Prostate gland (tissue), 2 donors: ENCODE results near the gene CLCA4. TPM values are rescaled to one million over a fixed set of nuclear protein-coding genes. Genes with fewer than 3 reads are reported as not detected.

Experiments
- DNase-seq: peaks from one replicate; pipeline ENCODE4 v3.0.0-alpha.2; 2019; ENCODE audit warnings: low spot score
- H3K27ac ChIP-seq, 2 donors: fragments of 200-600 bp; sonication (generic); 2 replicates each; pipeline ENCODE4 v1.5.1; 2017 to 2019
- H3K27me3 ChIP-seq: fragments of 200-600 bp; sonication (generic); replicated peaks from 2 replicates; pipeline ENCODE4 v1.5.1; 2019; ENCODE audit not compliant: insufficient read depth
- H3K36me3 ChIP-seq, 2 donors: fragments of 200-600 bp; sonication (generic); 1 replicate in 1 of 2; 2 replicates in 1 of 2; pipeline versions ENCODE4 v1.5.1 to v1.8.1; 2017 to 2019
- H3K4me1 ChIP-seq: fragments of 200-600 bp; sonication (generic); replicated peaks from 2 replicates; pipeline ENCODE4 v1.5.1; 2019
- H3K4me3 ChIP-seq, 2 donors: fragments of 200-600 bp; sonication (generic); 2 replicates each; pipeline ENCODE4 v1.5.1; 2017 to 2019
- H3K9me3 ChIP-seq: fragments of 200-600 bp; sonication (generic); 2 replicates; pipeline ENCODE4 v1.5.1; 2017
- CTCF ChIP-seq, 4 experiments: fragments of 200-600 bp in 2 of 4; fragments of 450-650 bp in 2 of 4; sonication (generic) in 2 of 4; IDR thresholded peaks; 1 replicate in 3 of 4; 2 replicates in 1 of 4; pipeline ENCODE4 v1.5.1; 2016 to 2019; ENCODE audit warnings: antibody characterized with exemption in 4 of 4, mild to moderate bottlenecking in 2 of 4, moderate library complexity in 2 of 4
- POLR2A ChIP-seq: fragments of 450-650 bp; IDR thresholded peaks from one replicate; pipeline ENCODE4 v1.6.1; 2016; ENCODE audit warnings: antibody characterized with exemption, mild to moderate bottlenecking
- POLR2AphosphoS5 ChIP-seq: sonication (generic); formaldehyde crosslinking; IDR thresholded peaks from one replicate; pipeline ENCODE4 v1.6.1; 2017; ENCODE audit warnings: antibody characterized with exemption
- WGBS: methylation state at CpG from one replicate; pipeline ENCODE4 v1.1.5; 2018; 5-methylcytosine and 5-hydroxymethylcytosine counted together
- intact Hi-C: fragments of 100-400 bp; cut with DNase I; formaldehyde crosslinking; loops from one replicate; pipeline ENCODE4 v1.14.2; 2022
- total RNA-seq, 2 donors: library from RNA; depleted of rRNA; stranded (reverse); fragments of >200 nt; gene quantifications; one replicate each; pipeline ENCODE4 v1.1.0, GENCODE V29; 2016

CLCA4 gene
- total RNA-seq, 2 donors from 2014 or later: 0.80 to 1.4 TPM

- intact Hi-C loops: no loop called here
- no peak for DNase-seq
- Histone ChIP-seq H3K9me3 (no peaks in the 10 kb centered on the region), H3K36me3 (no peaks in the 10 kb centered on the region), H3K27me3 (no peaks in the 10 kb centered on the region), H3K27ac (no peak overlapping the region), H3K4me1 (no peaks in the 10 kb centered on the region), H3K4me3 (no peak overlapping the region)
- TF ChIP-seq POLR2AphosphoS5: no peak
- TF ChIP-seq CTCF (IDR thresholded peaks at IDR 0.05): no peak
- TF ChIP-seq POLR2A: no peak
Observed at GRCh38 chr1:86542631-86543030, 4.2 kb upstream of the CLCA4 start.

- Histone ChIP-seq H3K27me3 (no peaks in the 10 kb centered on the region), H3K27ac (no peak overlapping the region), H3K4me3 (no peak overlapping the region), H3K36me3 (no peaks in the 10 kb centered on the region), H3K9me3 (no peaks in the 10 kb centered on the region), H3K4me1 (no peaks in the 10 kb centered on the region)
- intact Hi-C loops: no loop called here
- no peak for TF ChIP-seq POLR2A
- TF ChIP-seq POLR2AphosphoS5: no peak
- no peak for TF ChIP-seq CTCF (IDR thresholded peaks at IDR 0.05)
- no peak for DNase-seq
Observed at GRCh38 chr1:86548839-86549238, 2.0 kb downstream of the CLCA4 start.

- no peaks in the 10 kb centered on the region for H3K4me1 ChIP-seq
- 82% methylated on average over 3 of the region's 3 CpGs for WGBS
Observed at GRCh38 chr1:86551305-86551704, 4.4 kb downstream of the CLCA4 start.

GRCh38 chr1:86552376-86552775 is 5.5 kb downstream of the CLCA4 start:
- H3K36me3 ChIP-seq: no peaks in the 10 kb centered on the region
- no peaks in the 10 kb centered on the region for H3K4me1 ChIP-seq
- no peak overlapping the region for H3K27ac ChIP-seq
- DNase-seq: no peak
- H3K27me3 ChIP-seq: no peaks in the 10 kb centered on the region
- H3K9me3 ChIP-seq: no peaks in the 10 kb centered on the region
- intact Hi-C loops: no loop called here
- no peak overlapping the region for H3K4me3 ChIP-seq
- WGBS: 95% methylated on average over 18 of the region's 19 CpGs
- TF ChIP-seq POLR2AphosphoS5: no peak
- TF ChIP-seq POLR2A: no peak
- TF ChIP-seq CTCF (IDR thresholded peaks at IDR 0.05): no peak

More at GRCh38 chr1:86551305-86551704, 4.4 kb downstream of the CLCA4 start:
- Histone ChIP-seq H3K27me3 (no peaks in the 10 kb centered on the region), H3K9me3 (no peaks in the 10 kb centered on the region), H3K27ac (no peak overlapping the region), H3K36me3 (no peaks in the 10 kb centered on the region), H3K4me3 (no peak overlapping the region)
- TF ChIP-seq POLR2AphosphoS5: no peak
- TF ChIP-seq POLR2A: no peak
- no peak for TF ChIP-seq CTCF (IDR thresholded peaks at IDR 0.05)
- no peak for DNase-seq
- intact Hi-C loops: no loop called here

- 93% methylated on average over 2 of the region's 2 CpGs for WGBS
- Histone ChIP-seq H3K36me3 (no peaks in the 10 kb centered on the region), H3K27me3 (no peaks in the 10 kb centered on the region), H3K27ac (no peak overlapping the region), H3K4me1 (no peaks in the 10 kb centered on the region), H3K4me3 (no peak overlapping the region), H3K9me3 (no peaks in the 10 kb centered on the region)
- intact Hi-C loops: no loop called here
- DNase-seq: no peak
- TF ChIP-seq CTCF (IDR thresholded peaks at IDR 0.05): no peak
- no peak for TF ChIP-seq POLR2A
- no peak for TF ChIP-seq POLR2AphosphoS5
Observed at GRCh38 chr1:86557739-86558138, 10.9 kb downstream of the CLCA4 start.
